Body of pancreas (tissue), 4 donors: ENCODE results near the gene GSG1L. TPM values are rescaled to one million over a fixed set of nuclear protein-coding genes. Genes with fewer than 3 reads are reported as not detected.

Experiments
- ATAC-seq: fragments of 150-250 bp; one replicate; pipeline ENCODE4 v1.9.1; 2016
- DNase-seq, 4 donors: peaks; one replicate each; pipeline ENCODE4 v3.0.0-alpha.2; 2019
- H3K27ac ChIP-seq, 4 donors: fragments of 200-600 bp; sonication (generic); 1 replicate in 3 of 4; 2 replicates in 1 of 4; pipeline versions ENCODE4 v1.5.1 to v1.6.1; 2016 to 2019; ENCODE audit warnings: mild to moderate bottlenecking in 1 of 4, mixed read lengths in 1 of 4, moderate library complexity in 1 of 4
- H3K27me3 ChIP-seq, 2 donors: fragments of 200-600 bp; sonication (generic); one replicate each; pipeline ENCODE4 v1.6.0; 2016; ENCODE audit warnings: mild to moderate bottlenecking in 1 of 2
- H3K36me3 ChIP-seq, 2 donors: fragments of 200-600 bp; sonication (generic); replicated peaks in 1 of 2; 2 replicates each; pipeline ENCODE4 v1.5.1; 2016; ENCODE audit warnings: low read depth in 2 of 2; ENCODE audit not compliant: insufficient read depth in 1 of 2
- H3K4me1 ChIP-seq: fragments of 200-600 bp; sonication (generic); one replicate; pipeline ENCODE4 v1.6.0; 2016
- H3K4me3 ChIP-seq, 2 donors: fragments of 200-600 bp; sonication (generic); 1 replicate in 1 of 2; 2 replicates in 1 of 2; pipeline ENCODE4 v1.5.1; 2016 to 2019
- H3K9me3 ChIP-seq, 3 donors: fragments of 200-600 bp; sonication (generic); 1 replicate in 2 of 3; 2 replicates in 1 of 3; pipeline ENCODE4 v1.5.1; 2016
- CTCF ChIP-seq, 7 experiments: fragments of 450-650 bp in 4 of 7; fragments of 200-600 bp in 3 of 7; sonication (generic) in 3 of 7; IDR thresholded peaks; one replicate each; pipeline ENCODE4 v1.5.1; 2016 to 2019; ENCODE audit warnings: antibody characterized with exemption in 7 of 7
- POLR2A ChIP-seq, 3 donors: fragments of 450-650 bp; IDR thresholded peaks; one replicate each; pipeline ENCODE4 v1.6.1; 2016; ENCODE audit warnings: antibody characterized with exemption in 3 of 3, mild to moderate bottlenecking in 2 of 3
- WGBS, 2 donors: methylation state at CpG; one replicate each; pipeline ENCODE4 v1.1.5; 2017; 5-methylcytosine and 5-hydroxymethylcytosine counted together
- intact Hi-C: fragments of 100-400 bp; cut with DNase I; formaldehyde crosslinking; loops from one replicate; pipeline ENCODE4 v1.15.1; 2023
- total RNA-seq, 2 donors: library from RNA; depleted of rRNA; stranded (reverse); fragments of >200 nt; gene quantifications; one replicate each; pipeline ENCODE4 v1.1.0, GENCODE V29; 2016

GSG1L gene
- total RNA-seq, 2 donors from 2014 or later, result not detected

DNA sequence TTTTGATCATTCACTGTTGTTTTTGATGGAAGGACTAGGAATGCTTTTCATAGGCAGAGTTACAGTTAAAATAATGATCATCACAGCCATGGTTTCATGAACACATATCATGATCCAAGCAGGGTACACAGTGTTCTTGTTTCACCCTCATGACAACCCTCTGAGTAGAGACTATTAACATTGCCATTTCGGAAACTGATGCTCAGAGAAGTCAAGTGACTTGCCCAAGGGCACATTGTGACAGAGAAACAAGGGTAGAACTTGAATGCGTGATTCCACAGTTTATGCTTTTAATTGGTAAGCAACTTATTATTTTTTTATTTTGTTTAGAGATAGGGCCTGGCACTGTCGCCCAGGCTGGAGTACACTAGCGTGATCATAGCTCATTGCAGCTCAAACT is 311.3 kb downstream of the GSG1L start:
- intact Hi-C loops, result no loop called here
- H3K27me3 ChIP-seq, result no peaks in the 10 kb centered on the region
- 94 to 97% methylated on average over 4 of the region's 4 CpGs for WGBS, 2 donors

GRCh38 chr16:27751676-27752075 is 311.8 kb downstream of the GSG1L start:
- H3K27ac ChIP-seq, result no peak overlapping the region
- H3K9me3 ChIP-seq, result no peaks in the 10 kb centered on the region
- DNase-seq, result no peak
- H3K27me3 ChIP-seq, result no peaks in the 10 kb centered on the region
- no peak for TF ChIP-seq POLR2A (IDR thresholded peaks at IDR 0.05)
- no peak for TF ChIP-seq CTCF (IDR thresholded peaks at IDR 0.05)
- H3K4me1 ChIP-seq, result no peaks in the 10 kb centered on the region
- no peak overlapping the region for H3K4me3 ChIP-seq
- 83 to 94% methylated on average over 9 of the region's 9 CpGs for WGBS, 2 donors
- peaks cover 0 to 2% of the 10 kb centered on the region in 2 donors for H3K36me3 ChIP-seq
- intact Hi-C loops, result no loop called here
- ATAC-seq, result no peak

More for the DNA sequence above, 311.3 kb downstream of the GSG1L start:
- DNase-seq, result no peak
- Histone ChIP-seq H3K27ac (no peak overlapping the region), H3K36me3 (peaks cover 0 to 2% of the 10 kb centered on the region in 2 donors), H3K4me1 (no peaks in the 10 kb centered on the region), H3K9me3 (no peaks in the 10 kb centered on the region), H3K4me3 (no peak overlapping the region)
- TF ChIP-seq POLR2A (IDR thresholded peaks at IDR 0.05) (no peak), CTCF (IDR thresholded peaks at IDR 0.05) (no peak)
- no peak for ATAC-seq

- intact Hi-C loops, result no loop called here
- H3K4me3 ChIP-seq, result no peak overlapping the region
- H3K27ac ChIP-seq, result no peak overlapping the region
- H3K4me1 ChIP-seq, result no peaks in the 10 kb centered on the region
- H3K36me3 ChIP-seq, result peaks cover 0 to 2% of the 10 kb centered on the region in 2 donors
- ATAC-seq, result no peak
- H3K9me3 ChIP-seq, result no peaks in the 10 kb centered on the region
- no peaks in the 10 kb centered on the region for H3K27me3 ChIP-seq
- DNase-seq, result no peak
- WGBS, 2 donors, result 93 to 95% methylated on average over 4 of the region's 4 CpGs
- no peak for TF ChIP-seq CTCF (IDR thresholded peaks at IDR 0.05)
- no peak for TF ChIP-seq POLR2A (IDR thresholded peaks at IDR 0.05)
Measured at GRCh38 chr16:27751233-27751632, 312.3 kb downstream of the GSG1L start.

- DNase-seq (no peak), ATAC-seq (no peak)
- Histone ChIP-seq H3K9me3 (no peaks in the 10 kb centered on the region), H3K36me3 (no peaks in the 10 kb centered on the region), H3K4me3 (no peak overlapping the region), H3K4me1 (no peaks in the 10 kb centered on the region), H3K27ac (no peak overlapping the region), H3K27me3 (no peaks in the 10 kb centered on the region)
- intact Hi-C loops, result no loop called here
- no peak for TF ChIP-seq CTCF (IDR thresholded peaks at IDR 0.05)
- no peak for TF ChIP-seq POLR2A (IDR thresholded peaks at IDR 0.05)
- 94 to 95% methylated on average over 16 of the region's 16 CpGs for WGBS, 2 donors
Measured at GRCh38 chr16:27749946-27750345, 313.6 kb downstream of the GSG1L start.

GRCh38 chr16:27749547-27749875 is 314.0 kb downstream of the GSG1L start:
- Histone ChIP-seq H3K36me3 (no peaks in the 10 kb centered on the region), H3K4me1 (no peaks in the 10 kb centered on the region), H3K9me3 (no peaks in the 10 kb centered on the region), H3K27me3 (no peaks in the 10 kb centered on the region), H3K4me3 (no peak overlapping the region), H3K27ac (no peak overlapping the region)
- ATAC-seq (no peak), DNase-seq (no peak)
- intact Hi-C loops, result no loop called here
- 93 to 96% methylated on average over 15 to 16 of the region's 16 CpGs for WGBS, 2 donors
- TF ChIP-seq CTCF (IDR thresholded peaks at IDR 0.05) (no peak), POLR2A (IDR thresholded peaks at IDR 0.05) (no peak)
